ENCODE measurements around the gene RIF1. TPM values are rescaled to one million over a fixed set of nuclear protein-coding genes. Genes with fewer than 3 reads are reported as not detected.

RIF1 gene
- total RNA-seq, result 10 to 100 TPM; 53.0 TPM

DNA sequence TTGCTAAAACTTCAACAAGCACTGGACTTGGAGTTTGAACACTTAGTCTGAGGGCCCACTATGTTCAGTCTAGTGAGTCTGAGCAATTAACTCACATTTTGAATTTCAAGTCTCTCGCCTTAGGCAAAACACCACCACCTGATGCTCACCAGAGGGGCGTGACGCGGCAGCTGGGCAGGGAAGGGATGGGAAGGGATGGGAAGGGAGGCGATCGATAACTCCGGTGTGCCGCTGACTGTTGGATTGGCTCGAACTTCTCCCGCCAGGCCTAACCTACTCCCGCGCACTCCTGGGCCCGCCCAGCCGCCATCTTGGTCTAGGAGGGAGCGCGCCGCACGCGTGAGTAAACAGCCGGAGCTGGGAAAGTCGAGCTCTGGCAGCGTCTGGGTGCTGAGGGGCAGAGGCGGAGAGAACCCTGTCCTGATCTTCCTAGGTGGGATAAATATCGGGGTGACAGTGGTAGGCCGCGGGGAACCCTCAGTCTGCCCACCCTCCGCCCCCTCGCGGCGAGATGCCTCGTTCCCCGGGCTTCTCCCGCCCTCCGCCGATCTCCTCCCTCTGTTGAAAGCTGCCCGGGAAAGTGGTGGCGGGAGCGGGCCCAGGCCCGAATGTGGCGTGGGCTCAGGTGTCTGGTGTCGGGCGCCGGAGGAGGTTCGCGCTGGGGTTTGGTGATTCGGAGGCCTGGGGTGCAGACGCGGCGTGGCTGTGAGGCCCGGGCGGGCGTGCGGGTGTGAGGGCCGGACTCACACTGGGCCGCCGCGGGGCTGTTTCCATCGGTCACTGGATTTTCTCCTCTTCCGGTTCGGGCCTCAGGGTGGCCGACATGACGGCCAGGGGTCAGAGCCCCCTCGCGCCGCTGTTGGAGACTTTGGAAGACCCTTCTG lies at the start of gene RIF1:
Gene RIF1, plus strand, starts transcription at position 302 of the 884 bp plus-strand sequence. Its CDS starts 522 bp downstream, at position 824.
- CTCF ChIA-PET, result interaction anchor here (1.1 to 1.4 kb wide), 3 partner anchors 13 to 146 kb away, joined by 3 to 5 read pairs (median 3); no protein-coding TSS in a partner anchor
- peaks cover 26% of the 10 kb centered on the region for H3K36me3 Mint-ChIP-seq (ENCODE audit: low read depth)

DNA sequence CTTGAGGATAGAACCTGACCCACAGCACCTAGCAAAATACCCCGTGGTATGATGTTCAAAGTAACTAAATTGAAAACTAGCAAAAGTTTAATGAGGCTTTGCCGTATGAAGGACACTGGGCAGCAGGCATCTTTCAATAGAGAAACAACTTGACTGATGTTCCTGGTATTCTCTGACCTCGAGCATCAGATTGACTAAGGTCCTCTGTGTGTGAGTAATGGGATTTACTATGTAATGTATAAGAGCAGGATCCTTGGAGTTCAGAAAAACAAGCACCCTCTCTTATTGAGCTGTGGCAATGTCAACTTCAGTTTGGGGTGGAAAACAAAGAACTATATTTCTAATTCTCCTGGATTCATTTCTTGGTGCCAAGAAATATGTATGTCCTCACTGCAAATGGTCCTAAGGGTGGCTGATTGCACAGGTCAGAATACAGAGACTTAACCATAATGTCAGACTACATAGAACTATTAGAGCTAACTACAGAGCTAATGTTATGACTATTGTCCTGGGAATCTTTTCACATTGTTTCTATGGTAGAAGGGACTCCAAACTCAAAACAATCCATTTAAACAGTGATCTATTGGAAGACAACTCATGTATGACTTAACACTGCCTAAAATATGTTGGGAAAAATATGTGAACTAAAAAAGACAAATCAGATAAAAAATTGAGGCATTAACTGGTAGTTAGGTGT lies 47.9 kb upstream of the RIF1 start:
- Mint-ChIP-seq H3K27ac (no peak overlapping the region), H3K4me3 (no peak overlapping the region), H3K9me3 (no peaks in the 10 kb centered on the region), H3K27me3 (ENCODE audit: low read depth) (no peaks in the 10 kb centered on the region), H3K4me1 (ENCODE audit: low read depth) (peaks cover 2% of the 10 kb centered on the region), H3K36me3 (ENCODE audit: low read depth) (no peaks in the 10 kb centered on the region)
- intact Hi-C loops (cut with micrococcal nuclease), result no loop called here
- CTCF ChIA-PET, result no interaction called here
- DNase-seq, result no peak

More for the DNA sequence above, at the start of gene RIF1:
- intact Hi-C loops (cut with micrococcal nuclease), result loop anchor here (1.0 to 2.0 kb wide), 6 partner anchors 13 to 1824 kb away; partner anchors contain the start of genes NMI and RBM43
- Mint-ChIP-seq H3K27ac (peak within 1 kb of the TSS; percentile 95), H3K4me3 (peak within 1 kb of the TSS; percentile 100), H3K27me3 (ENCODE audit: low read depth) (no peaks in the 10 kb centered on the region), H3K9me3 (no peaks in the 10 kb centered on the region), H3K4me1 (ENCODE audit: low read depth) (peaks cover 18% of the 10 kb centered on the region)
- peak; percentile 88 for DNase-seq

- no peaks in the 10 kb centered on the region for H3K27me3 Mint-ChIP-seq (ENCODE audit: low read depth)
- peak overlapping the region; percentile 46 for H3K27ac Mint-ChIP-seq
- H3K9me3 Mint-ChIP-seq, result no peaks in the 10 kb centered on the region
- CTCF ChIA-PET, result no interaction called here
- H3K4me3 Mint-ChIP-seq, result no peak overlapping the region
- H3K4me1 Mint-ChIP-seq (ENCODE audit: low read depth), result peaks cover 2% of the 10 kb centered on the region
- DNase-seq, result no peak
- intact Hi-C loops (cut with micrococcal nuclease), result loop anchor here (2.0 kb wide), 1 partner anchor 23 kb away; no protein-coding TSS in a partner anchor
- no peaks in the 10 kb centered on the region for H3K36me3 Mint-ChIP-seq (ENCODE audit: low read depth)
Observed at GRCh38 chr2:151363709-151364108, 46.0 kb upstream of the RIF1 start.

DNA sequence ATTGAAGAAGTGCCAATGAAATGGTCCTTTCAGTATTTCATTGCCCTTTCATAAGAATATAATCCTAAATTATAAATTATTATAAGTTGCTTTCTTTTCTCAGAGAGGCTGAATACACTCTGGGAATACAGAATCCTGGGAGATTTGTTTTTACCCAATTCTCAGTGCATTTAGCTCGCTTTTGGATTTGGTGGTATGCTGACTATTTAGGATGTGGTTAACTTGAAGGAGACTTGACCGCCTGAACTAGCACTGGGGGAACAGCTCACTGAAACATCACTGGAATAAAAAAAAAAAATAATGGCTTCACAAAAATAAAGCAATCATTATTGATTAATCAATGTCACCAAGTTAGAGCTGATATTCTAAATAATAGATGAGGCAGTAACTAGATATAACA lies 42.1 kb upstream of the RIF1 start:
- intact Hi-C loops (cut with micrococcal nuclease), result no loop called here
- no peak for DNase-seq
- CTCF ChIA-PET, result interaction anchor here (0.6 to 1.2 kb wide), 2 partner anchors 13 to 67 kb away, joined by 3 to 6 read pairs; no protein-coding TSS in a partner anchor
- H3K27me3 Mint-ChIP-seq (ENCODE audit: low read depth), result peaks cover 2% of the 10 kb centered on the region
- no peak overlapping the region for H3K27ac Mint-ChIP-seq
- peaks cover 2% of the 10 kb centered on the region for H3K4me1 Mint-ChIP-seq (ENCODE audit: low read depth)
- no peak overlapping the region for H3K4me3 Mint-ChIP-seq
- H3K9me3 Mint-ChIP-seq, result no peaks in the 10 kb centered on the region
- no peaks in the 10 kb centered on the region for H3K36me3 Mint-ChIP-seq (ENCODE audit: low read depth)

DNA sequence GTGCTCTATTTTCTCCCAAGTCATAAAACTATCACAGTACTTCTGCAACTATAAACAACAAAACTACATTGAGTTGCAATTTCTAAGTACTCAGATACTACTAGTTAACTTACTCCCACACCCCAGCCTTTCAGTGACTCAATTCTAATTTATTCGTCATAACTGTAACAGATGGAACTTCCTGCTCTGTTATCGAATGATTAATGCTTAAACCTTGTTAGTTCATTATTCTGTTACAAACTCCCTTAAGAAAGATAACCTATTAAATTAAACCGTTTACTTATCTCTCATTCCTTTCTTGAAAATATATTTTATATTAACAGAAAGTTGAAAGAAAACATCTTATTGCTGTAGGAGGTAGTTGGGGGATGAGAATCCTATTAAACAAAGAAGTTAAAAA lies 35.3 kb upstream of the RIF1 start:
- intact Hi-C loops (cut with micrococcal nuclease), result no loop called here

DNA sequence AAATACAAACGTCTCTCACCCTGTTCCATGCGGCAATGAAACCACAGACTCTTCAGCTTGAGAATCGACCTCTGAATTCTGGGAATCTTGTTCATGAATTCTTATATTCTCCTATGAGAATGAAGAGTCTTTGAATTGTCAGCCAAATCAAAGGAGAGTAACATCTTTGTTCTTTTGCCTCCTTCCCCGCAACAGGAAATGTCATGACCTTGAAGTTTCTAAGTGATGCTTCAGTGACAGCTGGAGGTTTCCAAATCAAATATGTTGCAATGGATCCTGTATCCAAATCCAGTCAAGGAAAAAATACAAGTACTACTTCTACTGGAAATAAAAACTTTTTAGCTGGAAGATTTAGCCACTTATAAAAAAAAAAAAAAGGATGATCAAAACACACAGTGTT lies 30.5 kb upstream of the RIF1 start:
- H3K36me3 Mint-ChIP-seq (ENCODE audit: low read depth), result no peaks in the 10 kb centered on the region
- CTCF ChIA-PET, result no interaction called here
- no peaks in the 10 kb centered on the region for H3K27me3 Mint-ChIP-seq (ENCODE audit: low read depth)
- H3K4me3 Mint-ChIP-seq, result no peak overlapping the region
- no peak overlapping the region for H3K27ac Mint-ChIP-seq
- peaks cover 3% of the 10 kb centered on the region for H3K4me1 Mint-ChIP-seq (ENCODE audit: low read depth)
- H3K9me3 Mint-ChIP-seq, result no peaks in the 10 kb centered on the region
- intact Hi-C loops (cut with micrococcal nuclease), result no loop called here
- no peak for DNase-seq

More for the DNA sequence above, 35.3 kb upstream of the RIF1 start:
- Mint-ChIP-seq H3K9me3 (no peaks in the 10 kb centered on the region), H3K4me3 (no peak overlapping the region), H3K4me1 (ENCODE audit: low read depth) (peaks cover 3% of the 10 kb centered on the region), H3K27me3 (ENCODE audit: low read depth) (peaks cover 2% of the 10 kb centered on the region), H3K27ac (no peak overlapping the region), H3K36me3 (ENCODE audit: low read depth) (no peaks in the 10 kb centered on the region)
- no peak for DNase-seq
- CTCF ChIA-PET, result no interaction called here

GRCh38 chr2:151380580-151381235 lies 29.0 kb upstream of the RIF1 start:
- no peaks in the 10 kb centered on the region for H3K36me3 Mint-ChIP-seq (ENCODE audit: low read depth)
- no peak overlapping the region for H3K27ac Mint-ChIP-seq
- CTCF ChIA-PET, result interaction anchor here (1.2 to 1.3 kb wide), 2 partner anchors 14 to 29 kb away, joined by 3 read pairs; partner anchors contain the start of gene RIF1
- intact Hi-C loops (cut with micrococcal nuclease), result no loop called here
- H3K4me3 Mint-ChIP-seq, result no peak overlapping the region
- no peaks in the 10 kb centered on the region for H3K27me3 Mint-ChIP-seq (ENCODE audit: low read depth)
- H3K4me1 Mint-ChIP-seq (ENCODE audit: low read depth), result peaks cover 3% of the 10 kb centered on the region
- H3K9me3 Mint-ChIP-seq, result no peaks in the 10 kb centered on the region
- no peak for DNase-seq

DNA sequence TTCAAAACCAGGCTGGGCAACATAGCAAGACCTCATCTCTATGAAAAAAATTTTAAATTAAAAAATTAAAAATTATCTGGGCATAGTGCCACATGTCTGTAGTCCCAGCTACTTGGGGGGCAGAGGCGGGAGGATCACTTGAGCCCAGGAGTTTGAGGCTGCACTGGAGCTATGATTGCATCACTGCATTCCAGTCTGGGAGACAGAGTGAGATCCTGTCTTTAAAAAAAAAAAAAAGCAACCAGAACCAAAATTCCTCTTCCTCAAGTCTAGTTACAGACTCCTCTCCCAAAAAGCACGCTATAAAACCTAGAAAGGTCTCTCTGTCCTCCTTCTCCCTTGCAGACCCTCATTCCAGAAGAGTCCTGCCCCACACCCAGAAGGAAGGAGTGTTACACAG lies 28.4 kb upstream of the RIF1 start:
- intact Hi-C loops (cut with micrococcal nuclease), result no loop called here
- Mint-ChIP-seq H3K9me3 (no peaks in the 10 kb centered on the region), H3K4me1 (ENCODE audit: low read depth) (peaks cover 3% of the 10 kb centered on the region), H3K4me3 (no peak overlapping the region), H3K27me3 (ENCODE audit: low read depth) (no peaks in the 10 kb centered on the region), H3K36me3 (ENCODE audit: low read depth) (no peaks in the 10 kb centered on the region), H3K27ac (no peak overlapping the region)
- CTCF ChIA-PET, result interaction anchor here (1.2 to 1.3 kb wide), 2 partner anchors 14 to 28 kb away, joined by 3 read pairs; partner anchors contain the start of gene RIF1
- no peak for DNase-seq

DNA sequence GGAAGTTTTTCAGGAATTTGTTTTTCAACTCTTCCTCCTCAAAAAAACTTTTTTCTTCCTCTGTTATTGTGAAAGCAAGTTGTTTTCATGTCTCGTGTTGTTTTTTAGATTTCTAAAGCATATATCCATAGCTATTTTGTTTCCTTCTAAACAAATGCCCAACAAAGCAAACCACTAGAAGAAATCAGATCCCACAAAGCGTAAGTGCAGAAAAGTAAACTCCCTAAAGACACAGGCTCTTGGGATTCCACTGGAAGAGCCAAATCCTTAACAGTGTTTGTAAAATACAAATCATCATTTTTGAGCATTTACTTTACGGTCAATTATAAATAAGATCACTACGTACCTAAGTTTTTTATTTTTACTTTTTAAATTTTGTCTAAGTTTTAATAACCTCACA lies 21.7 kb upstream of the RIF1 start:
- no peak for DNase-seq
- H3K27me3 Mint-ChIP-seq (ENCODE audit: low read depth), result peaks cover 2% of the 10 kb centered on the region
- CTCF ChIA-PET, result no interaction called here
- H3K4me1 Mint-ChIP-seq (ENCODE audit: low read depth), result no peaks in the 10 kb centered on the region
- H3K4me3 Mint-ChIP-seq, result no peak overlapping the region
- no peak overlapping the region for H3K27ac Mint-ChIP-seq
- intact Hi-C loops (cut with micrococcal nuclease), result no loop called here
- no peaks in the 10 kb centered on the region for H3K36me3 Mint-ChIP-seq (ENCODE audit: low read depth)
- peaks cover 2% of the 10 kb centered on the region for H3K9me3 Mint-ChIP-seq

- no peak overlapping the region for H3K27ac Mint-ChIP-seq
- no peak for DNase-seq
- peaks cover 2% of the 10 kb centered on the region for H3K9me3 Mint-ChIP-seq
- H3K4me1 Mint-ChIP-seq (ENCODE audit: low read depth), result no peaks in the 10 kb centered on the region
- peaks cover 2% of the 10 kb centered on the region for H3K27me3 Mint-ChIP-seq (ENCODE audit: low read depth)
- intact Hi-C loops (cut with micrococcal nuclease), result no loop called here
- no peaks in the 10 kb centered on the region for H3K36me3 Mint-ChIP-seq (ENCODE audit: low read depth)
- CTCF ChIA-PET, result no interaction called here
- no peak overlapping the region for H3K4me3 Mint-ChIP-seq
Observed at GRCh38 chr2:151391436-151391835, 18.3 kb upstream of the RIF1 start.

- no peak overlapping the region for H3K4me3 Mint-ChIP-seq
Observed at GRCh38 chr2:151394509-151394908, 15.2 kb upstream of the RIF1 start.

More at GRCh38 chr2:151394509-151394908, 15.2 kb upstream of the RIF1 start:
- Mint-ChIP-seq H3K4me1 (ENCODE audit: low read depth) (no peaks in the 10 kb centered on the region), H3K27me3 (ENCODE audit: low read depth) (peaks cover 2% of the 10 kb centered on the region), H3K36me3 (ENCODE audit: low read depth) (no peaks in the 10 kb centered on the region), H3K27ac (no peak overlapping the region), H3K9me3 (peaks cover 2% of the 10 kb centered on the region)
- no peak for DNase-seq
- intact Hi-C loops (cut with micrococcal nuclease), result no loop called here
- CTCF ChIA-PET, result no interaction called here
